GM18519 (cell line): ENCODE results near the gene PCNX4.
A peak's percentile ranks its signal among the peaks of the same experiment; 100 is the strongest.
"Not testable (repeated sequence)": the region's sequence is repeated elsewhere in the genome, so short reads cannot be mapped to it uniquely, and the experiment has no call there.

Source experiments
- ATAC-seq: cut with Tn5 transposase; IDR thresholded peaks from one replicate; pipeline ENCODE4 v1.9.1; 2021; ENCODE audit warnings: mild to moderate bottlenecking, moderate library complexity; ENCODE audit not compliant: unreplicated experiment, low FRiP score

PCNX4 gene

DNA sequence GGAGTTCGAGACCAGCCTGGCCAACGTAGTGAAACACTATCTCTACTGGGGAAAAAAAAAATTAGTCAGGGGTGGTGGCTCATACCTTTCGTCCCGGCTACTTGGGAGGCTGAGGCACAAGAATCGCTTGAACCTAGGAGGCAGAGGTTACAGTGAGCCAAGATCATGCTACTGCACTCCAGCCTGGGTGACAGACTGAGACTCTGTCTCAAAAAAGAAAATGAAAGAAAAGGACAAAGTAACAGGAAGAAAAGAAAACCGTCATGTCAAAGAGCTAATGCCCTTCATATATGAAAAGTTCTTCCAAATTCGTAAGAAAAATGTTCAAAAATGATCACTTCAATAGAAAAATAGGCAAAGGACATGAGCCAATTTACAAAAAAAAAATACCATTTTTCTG lies 8.1 kb downstream of the PCNX4 start:
- ATAC-seq, result not testable (repeated sequence)

- no peak for ATAC-seq
These were observed 10.1 kb downstream of the PCNX4 start for GRCh38 chr14:60101786-60102185.

DNA sequence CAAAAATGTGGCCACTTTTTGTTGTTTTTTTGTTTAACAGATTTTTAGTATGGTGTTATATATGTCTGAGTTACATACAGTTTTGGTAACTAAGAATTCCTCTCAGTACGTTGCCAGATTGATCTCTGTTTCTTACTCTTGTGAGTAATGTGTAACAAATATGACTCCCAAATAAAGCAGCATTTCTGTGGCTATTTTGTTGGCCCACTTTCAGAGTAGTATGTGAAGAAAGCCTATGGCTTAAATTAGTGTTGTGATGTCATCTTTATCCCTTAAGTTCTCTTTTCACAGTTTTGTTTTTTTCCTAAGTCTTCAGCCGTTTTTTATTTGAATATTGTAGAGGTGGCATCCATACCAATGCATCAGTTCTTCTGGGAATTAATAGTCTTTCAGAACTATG lies 10.7 kb downstream of the PCNX4 start:
- ATAC-seq, result no peak

GRCh38 chr14:60106339-60106738 lies 14.6 kb downstream of the PCNX4 start:
- ATAC-seq, result no peak

DNA sequence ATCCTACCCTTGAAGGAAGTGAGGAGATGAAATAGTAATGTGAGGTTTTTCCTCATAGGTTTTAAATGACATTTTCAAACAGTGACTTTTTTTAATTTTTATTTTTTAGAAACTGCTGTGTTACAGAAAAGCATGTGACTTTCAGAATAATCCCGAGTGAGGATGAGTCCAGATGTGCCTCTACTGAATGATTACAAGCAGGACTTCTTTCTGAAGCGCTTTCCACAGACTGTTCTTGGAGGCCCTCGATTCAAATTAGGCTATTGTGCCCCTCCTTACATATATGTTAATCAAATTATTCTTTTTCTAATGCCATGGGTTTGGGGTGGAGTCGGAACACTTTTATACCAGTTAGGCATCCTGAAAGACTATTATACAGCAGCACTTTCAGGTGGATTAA lies 15.8 kb downstream of the PCNX4 start:
- no peak for ATAC-seq

DNA sequence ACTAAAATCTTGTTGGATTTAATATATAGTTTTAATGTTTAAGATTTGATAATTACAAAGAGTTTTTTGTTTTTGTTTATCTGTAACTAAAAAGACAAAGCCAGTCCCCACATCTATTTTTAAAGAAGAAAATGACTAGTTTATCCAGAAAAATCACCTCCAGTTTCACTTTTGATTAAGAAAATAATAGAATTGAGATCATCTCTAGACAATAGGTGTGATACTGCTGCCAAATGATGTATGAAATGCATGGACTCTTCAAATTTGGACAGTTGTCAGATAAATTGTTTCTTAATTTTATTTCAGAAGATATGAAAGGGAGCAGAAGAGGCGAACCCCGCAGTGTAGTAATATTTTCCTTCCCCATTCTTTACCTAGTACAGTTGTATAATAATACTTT lies 20.0 kb downstream of the PCNX4 start:
- ATAC-seq, result no peak

GRCh38 chr14:60114881-60115280 lies 23.2 kb downstream of the PCNX4 start:
- no peak for ATAC-seq

GRCh38 chr14:60116181-60116580 lies 24.5 kb downstream of the PCNX4 start:
- no peak for ATAC-seq

- ATAC-seq, result no peak
These were observed 34.2 kb downstream of the PCNX4 start for GRCh38 chr14:60125918-60126317.

DNA sequence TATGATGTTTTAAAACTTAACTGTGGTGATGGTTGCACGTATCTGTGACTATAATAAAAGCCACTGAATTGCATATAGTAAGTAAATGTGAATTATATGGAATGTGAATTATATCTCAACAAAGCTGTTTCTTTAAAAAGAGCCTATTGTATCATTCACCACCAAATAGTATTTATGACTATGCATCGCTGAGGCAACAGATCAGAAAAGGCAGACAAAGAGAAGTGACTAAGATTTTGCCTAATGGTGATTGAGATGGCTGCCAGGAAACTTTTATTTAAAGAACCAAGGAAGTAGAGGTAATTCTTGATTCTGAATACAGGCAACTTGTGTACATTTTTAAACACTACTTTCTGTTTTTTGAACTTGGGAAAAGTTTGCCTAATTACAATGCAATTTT lies 41.8 kb downstream of the PCNX4 start:
- ATAC-seq, result no peak

DNA sequence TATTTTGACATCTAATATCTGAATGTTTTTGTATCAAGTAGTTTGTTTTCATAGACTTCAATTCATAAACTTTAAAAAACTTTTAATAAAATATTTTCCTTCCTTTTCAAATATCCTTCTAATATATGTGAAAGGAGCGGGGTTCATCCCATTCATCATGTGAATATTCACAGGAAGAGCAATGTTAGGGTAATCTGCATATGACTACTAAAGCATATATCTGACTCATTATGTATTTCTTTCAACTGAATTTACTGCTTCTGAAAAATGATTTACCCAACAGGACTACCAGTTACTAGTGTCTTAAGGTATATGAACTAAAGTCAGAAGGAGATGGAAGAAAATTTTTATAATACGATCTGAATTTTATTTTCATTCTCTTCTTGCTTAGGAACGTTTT lies 43.0 kb downstream of the PCNX4 start:
- ATAC-seq, result no peak

DNA sequence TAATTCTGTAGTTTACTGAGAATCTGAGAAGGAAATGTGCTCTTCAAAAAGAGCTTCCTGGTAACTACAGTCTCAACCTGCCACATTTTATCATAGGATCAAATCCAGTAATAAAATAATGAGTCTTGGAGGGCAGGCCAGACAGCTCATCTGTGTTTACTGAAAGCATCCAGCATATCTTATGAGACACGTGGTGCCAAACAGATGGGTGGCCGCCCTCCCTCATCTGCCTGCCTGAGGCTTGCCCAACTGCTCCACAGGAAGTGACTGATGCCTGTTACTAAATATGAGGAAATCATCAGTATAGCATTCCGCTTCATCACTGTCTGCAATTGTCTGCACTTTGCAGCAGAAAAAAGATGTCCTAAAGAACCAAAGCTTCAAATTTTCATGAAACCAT lies 60.0 kb downstream of the PCNX4 start:
- peak; percentile 65 for ATAC-seq

GRCh38 chr14:60153991-60154390 lies 62.3 kb downstream of the PCNX4 start:
- no peak for ATAC-seq

GRCh38 chr14:60154671-60155070 lies 62.9 kb downstream of the PCNX4 start:
- no peak for ATAC-seq

DNA sequence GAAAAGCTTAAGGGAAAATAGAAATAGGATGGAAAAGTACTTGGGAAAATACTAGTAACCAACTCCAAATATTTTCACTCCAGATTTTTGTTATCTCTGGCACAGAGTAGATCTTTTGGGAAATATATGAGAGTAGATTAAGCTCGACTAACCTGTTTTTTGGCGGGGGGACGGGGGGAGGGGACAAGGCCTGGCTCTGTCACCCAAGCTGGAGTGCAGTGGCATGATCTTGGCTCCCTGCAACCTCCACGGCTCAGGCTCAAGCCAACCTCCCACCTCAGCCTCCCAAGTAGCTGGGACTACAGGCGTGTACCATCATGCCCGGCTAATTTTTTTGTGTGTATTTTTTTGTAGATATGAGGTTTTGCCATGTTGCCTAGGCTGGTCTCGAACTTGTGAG lies 68.7 kb downstream of the PCNX4 start:
- no peak for ATAC-seq

DNA sequence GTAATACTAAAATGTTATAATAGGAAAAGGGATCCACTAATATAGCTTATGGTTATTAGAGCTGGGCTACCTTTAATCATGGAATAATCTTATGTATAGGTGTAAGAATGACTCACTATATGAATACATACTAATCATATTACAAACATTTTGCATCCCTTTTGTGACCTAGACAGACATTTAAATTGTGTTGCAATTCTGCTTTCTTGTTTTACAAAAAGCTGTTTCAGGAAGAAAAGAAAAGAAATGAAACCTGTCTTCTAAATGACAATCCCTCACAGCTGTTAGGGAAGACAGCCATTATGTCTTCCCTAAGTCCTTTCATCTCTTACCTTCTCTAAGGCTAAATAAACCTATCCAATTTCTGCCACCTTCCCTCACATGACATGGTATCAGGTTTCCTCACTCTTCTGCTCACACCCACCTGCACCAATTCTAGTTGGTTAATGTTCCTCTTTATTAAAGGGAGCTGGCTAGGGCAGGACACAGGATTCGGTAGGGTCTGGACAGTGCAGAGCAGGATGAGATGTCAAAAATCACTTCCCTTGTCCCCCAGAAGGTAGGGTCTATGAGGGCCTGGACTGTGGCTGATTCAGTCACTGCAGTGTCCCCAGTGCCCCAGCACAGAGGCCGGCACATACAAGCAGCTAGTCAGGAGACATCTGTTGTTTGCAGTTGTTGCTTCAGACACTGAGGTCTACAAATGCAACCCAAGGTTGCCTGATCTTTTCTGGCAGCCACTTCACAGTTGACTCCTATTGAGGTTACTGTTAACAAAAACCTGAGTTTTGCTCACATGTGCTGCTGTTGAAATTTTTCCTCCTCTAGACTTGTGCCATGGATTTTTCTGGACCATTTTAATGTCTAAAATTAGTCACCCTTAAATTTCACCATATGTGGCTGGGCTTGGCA lies 69.7 kb downstream of the PCNX4 start:
- no peak for ATAC-seq

- ATAC-seq, result no peak
These were observed 72.0 kb downstream of the PCNX4 start for GRCh38 chr14:60163693-60164092.

DNA sequence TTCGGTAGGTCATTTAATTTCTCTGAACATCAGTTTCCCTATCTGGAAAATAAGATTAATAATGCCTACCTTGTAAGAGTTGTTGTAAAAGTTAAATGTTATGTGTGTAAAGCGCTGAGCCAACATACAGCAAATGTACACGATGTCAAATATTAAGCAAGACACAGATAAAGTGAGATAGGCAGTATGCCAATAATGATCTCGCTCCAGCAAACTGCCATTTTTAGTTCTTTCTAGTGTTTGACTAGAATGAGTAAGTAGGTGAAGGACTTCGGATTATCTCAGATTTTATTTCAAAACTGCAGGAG lies 72.6 kb downstream of the PCNX4 start:
- no peak for ATAC-seq

- ATAC-seq, result peak; percentile 73
These were observed 73.2 kb downstream of the PCNX4 start, which contains the start of gene DHRS7 for GRCh38 chr14:60164712-60165546. Gene DHRS7, minus strand, starts transcription at chr14:60165398. Its CDS starts 89 bp downstream, at chr14:60165309.

GRCh38 chr14:60165547-60165876 lies 73.8 kb downstream of the PCNX4 start:
- ATAC-seq, result peak; percentile 18

GRCh38 chr14:60166142-60166541 lies 74.4 kb downstream of the PCNX4 start:
- ATAC-seq, result no peak

- no peak for ATAC-seq
These were observed 78.0 kb downstream of the PCNX4 start for GRCh38 chr14:60169722-60170121.
